Measurements from ENCODE around the gene IRAG1.

DNA sequence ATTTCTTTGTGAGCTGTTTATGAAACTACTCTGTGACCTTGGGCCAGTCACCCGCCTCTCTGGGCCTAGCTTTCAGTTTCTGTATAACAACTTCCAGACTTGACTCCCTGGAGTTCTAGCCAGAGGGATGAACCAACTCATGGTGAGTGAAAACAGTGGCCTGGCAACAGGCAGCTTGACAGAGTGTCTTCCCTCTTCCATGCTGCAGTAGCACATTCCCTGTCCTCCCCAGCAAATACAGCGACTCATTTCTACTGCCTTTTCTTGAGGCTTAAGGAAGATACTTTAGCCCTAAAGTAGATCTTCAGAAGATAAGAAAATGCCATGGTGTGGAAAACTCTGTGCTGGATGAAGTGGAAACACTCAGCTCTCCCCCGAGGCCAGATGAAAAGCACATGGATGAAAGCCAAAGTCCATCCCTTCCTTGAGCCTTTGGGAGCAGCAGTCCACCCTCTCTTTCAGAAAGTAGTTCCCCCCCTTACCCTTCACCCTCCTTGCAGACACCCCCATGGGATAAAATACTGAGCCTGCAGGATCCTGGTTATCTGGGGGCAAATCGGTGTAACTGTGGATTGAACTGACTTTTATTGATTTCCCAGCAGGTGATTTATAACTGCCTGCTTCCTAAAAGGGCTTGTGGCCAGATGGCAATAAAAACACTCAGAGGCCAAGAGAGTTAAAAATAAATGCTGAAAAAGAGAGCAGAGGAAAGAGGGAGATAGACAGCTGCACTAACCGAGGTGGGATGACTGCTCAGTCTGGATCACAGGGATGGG is 24.1 kb downstream of the IRAG1 start:
- TF ChIP-seq POLR2A (IDR thresholded peaks at IDR 0.05; ENCODE audit: low read depth, low read length) (no peak), GATA2 (IDR thresholded peaks at IDR 0.05; ENCODE audit: insufficient read depth, insufficient read length, low read depth, low read length) (no peak), POLR2AphosphoS5 (IDR thresholded peaks at IDR 0.05; ENCODE audit: insufficient read depth, low read depth, low read length) (no peak), JUN (IDR thresholded peaks at IDR 0.05; ENCODE audit: borderline replicate concordance, insufficient read depth, insufficient read length, low read depth) (no peak), MYC (IDR thresholded peaks at IDR 0.05; ENCODE audit: low read depth, low read length) (no peak)
- TF ChIP-seq, protein P1, sequence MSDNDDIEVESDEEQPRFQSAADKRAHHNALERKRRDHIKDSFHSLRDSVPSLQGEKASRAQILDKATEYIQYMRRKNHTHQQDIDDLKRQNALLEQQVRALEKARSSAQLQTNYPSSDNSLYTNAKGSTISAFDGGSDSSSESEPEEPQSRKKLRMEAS (IDR thresholded peaks at IDR 0.05; ENCODE audit: insufficient read depth, insufficient read length): no peak
- TF ChIP-seq, protein P2, sequence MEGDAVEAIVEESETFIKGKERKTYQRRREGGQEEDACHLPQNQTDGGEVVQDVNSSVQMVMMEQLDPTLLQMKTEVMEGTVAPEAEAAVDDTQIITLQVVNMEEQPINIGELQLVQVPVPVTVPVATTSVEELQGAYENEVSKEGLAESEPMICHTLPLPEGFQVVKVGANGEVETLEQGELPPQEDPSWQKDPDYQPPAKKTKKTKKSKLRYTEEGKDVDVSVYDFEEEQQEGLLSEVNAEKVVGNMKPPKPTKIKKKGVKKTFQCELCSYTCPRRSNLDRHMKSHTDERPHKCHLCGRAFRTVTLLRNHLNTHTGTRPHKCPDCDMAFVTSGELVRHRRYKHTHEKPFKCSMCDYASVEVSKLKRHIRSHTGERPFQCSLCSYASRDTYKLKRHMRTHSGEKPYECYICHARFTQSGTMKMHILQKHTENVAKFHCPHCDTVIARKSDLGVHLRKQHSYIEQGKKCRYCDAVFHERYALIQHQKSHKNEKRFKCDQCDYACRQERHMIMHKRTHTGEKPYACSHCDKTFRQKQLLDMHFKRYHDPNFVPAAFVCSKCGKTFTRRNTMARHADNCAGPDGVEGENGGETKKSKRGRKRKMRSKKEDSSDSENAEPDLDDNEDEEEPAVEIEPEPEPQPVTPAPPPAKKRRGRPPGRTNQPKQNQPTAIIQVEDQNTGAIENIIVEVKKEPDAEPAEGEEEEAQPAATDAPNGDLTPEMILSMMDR (IDR thresholded peaks at IDR 0.05; ENCODE audit: extremely low read depth in 1 of 2, insufficient read depth in 1 of 2, low read depth in 1 of 2, low read length in 2 of 2): no peak

All from endothelial cell of umbilical vein (primary cell).